ENCODE measurements around the gene PPIB. TPM values are rescaled to one million over a fixed set of nuclear protein-coding genes. Genes with fewer than 3 reads are reported as not detected.
A peak's percentile ranks its signal among the peaks of the same experiment; 100 is the strongest.

PPIB gene
- total and polyA plus RNA-seq, 9 of the 15 experiments (the other 6 are each of a cell fraction or from before 2014, with no cell fraction given) = 306 to 746 (median 439) TPM

- peak overlapping the region; percentile 83; the same call in 1 of the 2 replicates for H2AFZ ChIP-seq (ENCODE audit: low read depth, low read length)
- POLR2A ChIA-PET = interaction anchor here (0.6 to 2.4 kb wide), 7 partner anchors 8 to 211 kb away, joined by 3 to 10 read pairs (median 4); partner anchors contain the start of genes CIAO2A and PPIB
- FAIRE-seq = peak; percentile 84
- no peak for TF ChIP-seq FIP1L1 (IDR thresholded peaks at IDR 0.05; ENCODE audit: low read depth, low read length, poor library complexity, severe bottlenecking)
- no peak for TF ChIP-seq NR2C2 (CRISPR knock-in tag; IDR thresholded peaks at IDR 0.05)
- TF ChIP-seq NR2C2 (tag; IDR thresholded peaks at IDR 0.05) = no peak
- TF ChIP-seq HDAC1 (IDR thresholded peaks at IDR 0.05) = 0 out of 4 replicates have a peak, but pooled peaks of 1 of the 2 experiments have one; percentile 49
- TF ChIP-seq CCAR2 (IDR thresholded peaks at IDR 0.05; ENCODE audit: low read depth, low read length) = no peak
- no peak for TF ChIP-seq CXXC5 (CRISPR knock-in tag; IDR thresholded peaks at IDR 0.05)
- no peak for TF ChIP-seq HBP1 (CRISPR knock-in tag; IDR thresholded peaks at IDR 0.05)
- TF ChIP-seq, protein P1, sequence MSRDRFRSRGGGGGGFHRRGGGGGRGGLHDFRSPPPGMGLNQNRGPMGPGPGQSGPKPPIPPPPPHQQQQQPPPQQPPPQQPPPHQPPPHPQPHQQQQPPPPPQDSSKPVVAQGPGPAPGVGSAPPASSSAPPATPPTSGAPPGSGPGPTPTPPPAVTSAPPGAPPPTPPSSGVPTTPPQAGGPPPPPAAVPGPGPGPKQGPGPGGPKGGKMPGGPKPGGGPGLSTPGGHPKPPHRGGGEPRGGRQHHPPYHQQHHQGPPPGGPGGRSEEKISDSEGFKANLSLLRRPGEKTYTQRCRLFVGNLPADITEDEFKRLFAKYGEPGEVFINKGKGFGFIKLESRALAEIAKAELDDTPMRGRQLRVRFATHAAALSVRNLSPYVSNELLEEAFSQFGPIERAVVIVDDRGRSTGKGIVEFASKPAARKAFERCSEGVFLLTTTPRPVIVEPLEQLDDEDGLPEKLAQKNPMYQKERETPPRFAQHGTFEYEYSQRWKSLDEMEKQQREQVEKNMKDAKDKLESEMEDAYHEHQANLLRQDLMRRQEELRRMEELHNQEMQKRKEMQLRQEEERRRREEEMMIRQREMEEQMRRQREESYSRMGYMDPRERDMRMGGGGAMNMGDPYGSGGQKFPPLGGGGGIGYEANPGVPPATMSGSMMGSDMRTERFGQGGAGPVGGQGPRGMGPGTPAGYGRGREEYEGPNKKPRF (IDR thresholded peaks at IDR 0.05; ENCODE audit: low read depth, low read length) = no peak
- TF ChIP-seq, protein P2, sequence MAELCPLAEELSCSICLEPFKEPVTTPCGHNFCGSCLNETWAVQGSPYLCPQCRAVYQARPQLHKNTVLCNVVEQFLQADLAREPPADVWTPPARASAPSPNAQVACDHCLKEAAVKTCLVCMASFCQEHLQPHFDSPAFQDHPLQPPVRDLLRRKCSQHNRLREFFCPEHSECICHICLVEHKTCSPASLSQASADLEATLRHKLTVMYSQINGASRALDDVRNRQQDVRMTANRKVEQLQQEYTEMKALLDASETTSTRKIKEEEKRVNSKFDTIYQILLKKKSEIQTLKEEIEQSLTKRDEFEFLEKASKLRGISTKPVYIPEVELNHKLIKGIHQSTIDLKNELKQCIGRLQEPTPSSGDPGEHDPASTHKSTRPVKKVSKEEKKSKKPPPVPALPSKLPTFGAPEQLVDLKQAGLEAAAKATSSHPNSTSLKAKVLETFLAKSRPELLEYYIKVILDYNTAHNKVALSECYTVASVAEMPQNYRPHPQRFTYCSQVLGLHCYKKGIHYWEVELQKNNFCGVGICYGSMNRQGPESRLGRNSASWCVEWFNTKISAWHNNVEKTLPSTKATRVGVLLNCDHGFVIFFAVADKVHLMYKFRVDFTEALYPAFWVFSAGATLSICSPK (IDR thresholded peaks at IDR 0.05; ENCODE audit: borderline replicate concordance) = no peak
- TF ChIP-seq, protein P3, sequence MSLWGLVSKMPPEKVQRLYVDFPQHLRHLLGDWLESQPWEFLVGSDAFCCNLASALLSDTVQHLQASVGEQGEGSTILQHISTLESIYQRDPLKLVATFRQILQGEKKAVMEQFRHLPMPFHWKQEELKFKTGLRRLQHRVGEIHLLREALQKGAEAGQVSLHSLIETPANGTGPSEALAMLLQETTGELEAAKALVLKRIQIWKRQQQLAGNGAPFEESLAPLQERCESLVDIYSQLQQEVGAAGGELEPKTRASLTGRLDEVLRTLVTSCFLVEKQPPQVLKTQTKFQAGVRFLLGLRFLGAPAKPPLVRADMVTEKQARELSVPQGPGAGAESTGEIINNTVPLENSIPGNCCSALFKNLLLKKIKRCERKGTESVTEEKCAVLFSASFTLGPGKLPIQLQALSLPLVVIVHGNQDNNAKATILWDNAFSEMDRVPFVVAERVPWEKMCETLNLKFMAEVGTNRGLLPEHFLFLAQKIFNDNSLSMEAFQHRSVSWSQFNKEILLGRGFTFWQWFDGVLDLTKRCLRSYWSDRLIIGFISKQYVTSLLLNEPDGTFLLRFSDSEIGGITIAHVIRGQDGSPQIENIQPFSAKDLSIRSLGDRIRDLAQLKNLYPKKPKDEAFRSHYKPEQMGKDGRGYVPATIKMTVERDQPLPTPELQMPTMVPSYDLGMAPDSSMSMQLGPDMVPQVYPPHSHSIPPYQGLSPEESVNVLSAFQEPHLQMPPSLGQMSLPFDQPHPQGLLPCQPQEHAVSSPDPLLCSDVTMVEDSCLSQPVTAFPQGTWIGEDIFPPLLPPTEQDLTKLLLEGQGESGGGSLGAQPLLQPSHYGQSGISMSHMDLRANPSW (CRISPR knock-in tag; IDR thresholded peaks at IDR 0.05) = no peak
Observed at GRCh38 chr15:64149424-64149823, 13.4 kb downstream of the PPIB start.

More at GRCh38 chr15:64149424-64149823, 13.4 kb downstream of the PPIB start:
- ATAC-seq = 0 out of 3 replicates have a peak, but pooled peaks have one; percentile 5
- no peaks in the 10 kb centered on the region for H3K9me3 ChIP-seq (replicated peaks; ENCODE audit: control insufficient read depth, insufficient read depth, low read depth, low read length)
- intact Hi-C loops (cut with micrococcal nuclease) (no loop called here), in situ Hi-C loops (cut with MboI) (no loop called here)
- no peaks in the 10 kb centered on the region for H3K27me3 ChIP-seq (ENCODE audit: control insufficient read depth in 2 of 2, insufficient read depth in 2 of 2, low read length in 2 of 2)
- peaks cover 3% of the 10 kb centered on the region; the same call in 1 of the 3 replicates for H3K36me3 ChIP-seq (ENCODE audit: control insufficient read depth, insufficient read depth, low read length)
- no peaks in the 10 kb centered on the region for H3K79me2 ChIP-seq (ENCODE audit: control insufficient read depth, insufficient read depth, low read length)
- no peak overlapping the region; the same call in 1 of the 3 replicates for H3K27ac ChIP-seq (ENCODE audit: extremely low read depth, low read depth, low read length)
- no peak overlapping the region for H3K4me2 ChIP-seq (ENCODE audit: insufficient read depth, low read length)
- CTCF ChIA-PET (ENCODE audit: low intra/inter-chr PET ratio) = no interaction called here
- peaks cover 34 to 82% of the 10 kb centered on the region in 2 experiments for H3K4me1 ChIP-seq (replicated peaks in 1 of 2; ENCODE audit: control insufficient read depth in 2 of 2, insufficient read depth in 2 of 2, low read length in 2 of 2)
- no TSS peak for BruUV-seq (replicated peaks)
- DNase-seq (ENCODE audit: extremely low read depth in 1 of 4, low spot score in 3 of 4) = peak in 3 of 4 experiments; percentile 36 to 81 (median 51)
- H3K9ac ChIP-seq (ENCODE audit: insufficient read depth in 1 of 2, low read depth in 2 of 2, low read length in 2 of 2) = no peak overlapping the region
- peaks cover 4% of the 10 kb centered on the region for H3K9me1 ChIP-seq (ENCODE audit: control insufficient read depth, insufficient read depth, low read length)
- no peaks in the 10 kb centered on the region; the same call in 1 of the 2 replicates for H4K20me1 ChIP-seq (replicated peaks; ENCODE audit: control insufficient read depth, insufficient read depth, low read length)
- no peak overlapping the region for H3K4me3 ChIP-seq

Data from K562 (cell line).